Measurements from ENCODE around the gene AKT3. TPM values are rescaled to one million over a fixed set of nuclear protein-coding genes. Genes with fewer than 3 reads are reported as not detected.

The AKT3 gene
- total RNA-seq, 2 experiments from 2014 or later: 80.4 to 88.5 TPM

GRCh38 chr1:243855616-243856318, 5.7 kb upstream of the AKT3 start:
- intact Hi-C loops (cut with DNase I, micrococcal nuclease): loop anchor here in 1 of 2 experiments (10.0 kb wide), 1 partner anchor 219 kb away; no protein-coding TSS in a partner anchor

GRCh38 chr1:243851765-243852164, 1.7 kb upstream of the AKT3 start:
- ChIA-PET CTCF (interaction anchor here (0.6 kb wide), 1 partner anchor 142 kb away, joined by 3 read pairs; no protein-coding TSS in a partner anchor), POLR2A (interaction anchor here (1.2 kb wide), 1 partner anchor 196 kb away, joined by 3 read pairs; no protein-coding TSS in a partner anchor)
- Mint-ChIP-seq H3K9me3 (no peaks in the 10 kb centered on the region), H3K27ac (peak overlapping the region; percentile 96), H3K4me3 (peak overlapping the region; percentile 98), H3K4me1 (ENCODE audit: low read depth) (peaks cover 28% of the 10 kb centered on the region), H3K27me3 (peaks cover 4% of the 10 kb centered on the region), H3K36me3 (ENCODE audit: low read depth) (peaks cover 16% of the 10 kb centered on the region)
- Histone ChIP-seq H3K4me1 (ENCODE audit: insufficient read depth, low read length) (peaks cover 6% of the 10 kb centered on the region), H3K4me3 (ENCODE audit: low read length) (no peak overlapping the region), H3K9me3 (ENCODE audit: control insufficient read depth in 1 of 2, insufficient read depth in 1 of 2, low read length in 2 of 2) (no peaks in the 10 kb centered on the region), H3K27me3 (ENCODE audit: control insufficient read depth in 1 of 2, insufficient read depth in 2 of 2, low read length in 2 of 2) (peaks cover 0 to 6% of the 10 kb centered on the region in 2 experiments), H3K36me3 (ENCODE audit: insufficient read depth, low read length) (no peaks in the 10 kb centered on the region), H3K27ac (ENCODE audit: low read depth in 1 of 2, low read length in 2 of 2) (no peak overlapping the region)
- TF ChIP-seq CTCF (IDR thresholded peaks at IDR 0.05): no peak
- no peak for DNase-seq
- no peak for ATAC-seq (ENCODE audit: poor library complexity)
- intact Hi-C loops (cut with DNase I, micrococcal nuclease): loop anchor here in 1 of 2 experiments (10.0 kb wide), 1 partner anchor 223 kb away; no protein-coding TSS in a partner anchor

More at GRCh38 chr1:243855616-243856318, 5.7 kb upstream of the AKT3 start:
- Histone ChIP-seq H3K27me3 (ENCODE audit: control insufficient read depth in 1 of 2, insufficient read depth in 2 of 2, low read length in 2 of 2) (peaks cover 0 to 6% of the 10 kb centered on the region in 2 experiments), H3K27ac (ENCODE audit: low read depth in 1 of 2, low read length in 2 of 2) (no peak overlapping the region), H3K4me3 (ENCODE audit: low read length) (no peak overlapping the region), H3K36me3 (ENCODE audit: insufficient read depth, low read length) (no peaks in the 10 kb centered on the region), H3K9me3 (ENCODE audit: control insufficient read depth in 1 of 2, insufficient read depth in 1 of 2, low read length in 2 of 2) (no peaks in the 10 kb centered on the region), H3K4me1 (ENCODE audit: insufficient read depth, low read length) (peaks cover 6% of the 10 kb centered on the region)
- DNase-seq (no peak), ATAC-seq (ENCODE audit: poor library complexity) (no peak)
- Mint-ChIP-seq H3K4me1 (ENCODE audit: low read depth) (peaks cover 12% of the 10 kb centered on the region), H3K27ac (no peak overlapping the region), H3K27me3 (peaks cover 24% of the 10 kb centered on the region), H3K9me3 (no peaks in the 10 kb centered on the region), H3K4me3 (no peak overlapping the region), H3K36me3 (ENCODE audit: low read depth) (peaks cover 9% of the 10 kb centered on the region)
- ChIA-PET CTCF (no interaction called here), POLR2A (interaction anchor here (0.9 to 1.0 kb wide), 2 partner anchors 116 to 192 kb away, joined by 3 read pairs; no protein-coding TSS in a partner anchor)
- no peak for TF ChIP-seq CTCF (IDR thresholded peaks at IDR 0.05)

GRCh38 chr1:243851257-243851756, 1.3 kb upstream of the AKT3 start:
- ATAC-seq (ENCODE audit: poor library complexity) (no peak), DNase-seq (no peak)
- CTCF ChIA-PET: no interaction called here
- Histone ChIP-seq H3K36me3 (ENCODE audit: insufficient read depth, low read length) (no peaks in the 10 kb centered on the region), H3K9me3 (ENCODE audit: control insufficient read depth in 1 of 2, insufficient read depth in 1 of 2, low read length in 2 of 2) (no peaks in the 10 kb centered on the region), H3K4me1 (ENCODE audit: insufficient read depth, low read length) (peaks cover 6% of the 10 kb centered on the region), H3K27ac (ENCODE audit: low read depth in 1 of 2, low read length in 2 of 2) (peak overlapping the region; percentile 61 to 92), H3K4me3 (ENCODE audit: low read length) (peak overlapping the region; percentile 64), H3K27me3 (ENCODE audit: control insufficient read depth in 1 of 2, insufficient read depth in 2 of 2, low read length in 2 of 2) (peaks cover 0 to 6% of the 10 kb centered on the region in 2 experiments)
- peak overlapping the region; percentile 98 for H3K4me3 Mint-ChIP-seq
- H3K27me3 Mint-ChIP-seq: peaks cover 4% of the 10 kb centered on the region
- intact Hi-C loops (cut with DNase I, micrococcal nuclease): loop anchor here in 1 of 2 experiments (10.0 kb wide), 1 partner anchor 223 kb away; no protein-coding TSS in a partner anchor
- no peak for TF ChIP-seq CTCF (IDR thresholded peaks at IDR 0.05)
- POLR2A ChIA-PET: no interaction called here
- peak overlapping the region; percentile 96 for H3K27ac Mint-ChIP-seq
- peaks cover 33% of the 10 kb centered on the region for H3K4me1 Mint-ChIP-seq (ENCODE audit: low read depth)
- peaks cover 16% of the 10 kb centered on the region for H3K36me3 Mint-ChIP-seq (ENCODE audit: low read depth)
- no peaks in the 10 kb centered on the region for H3K9me3 Mint-ChIP-seq
